HCT116 (cell line): ENCODE measurements around the gene CHST15. TPM values are rescaled to one million over a fixed set of nuclear protein-coding genes. Genes with fewer than 3 reads are reported as not detected.

Source experiments
- ATAC-seq: fragments of 200-7000 bp; cut with Tn5 transposase; 2 replicates; pipeline ENCODE4 v1.9.1; 2020; ENCODE audit warnings: mild to moderate bottlenecking, moderate library complexity
- BruUV-seq: library from RNA; stranded (reverse); fragments of 400-500 nt; replicated peaks from 2 replicates; lab custom pipeline; 2021; lab: Mats Ljungman, UMichigan
- CTCF ChIA-PET: fragments of 300-600 bp; sonication (Branson Sonifier 250); formaldehyde crosslinking; loops from one replicate; lab custom pipeline; 2021; ENCODE audit warnings: antibody characterized with exemption; lab: Charles Lee
- POLR2A ChIA-PET: fragments of 300-600, 350-600 bp; sonication (Branson Sonifier 250); formaldehyde crosslinking; loops from one replicate; lab custom pipeline; 2021; ENCODE audit warnings: antibody characterized with exemption; lab: Charles Lee
- RAD21 ChIA-PET, 2 experiments: fragments of 300-600 bp; sonication (Branson Sonifier 250); formaldehyde crosslinking; loops; one replicate each; lab custom pipeline; 2023; ENCODE audit warnings: low total read pairs in 2 of 2; ENCODE audit not compliant: uncharacterized antibody in 2 of 2, unreplicated experiment in 2 of 2, low non-redundant PET in 1 of 2; lab: Charles Lee
- DNase-seq: peaks from one replicate; pipeline ENCODE4 v3.0.0-alpha.2; 2010; ENCODE audit warnings: low read depth, low spot score
- H2AFZ ChIP-seq: fragments of 200-600 bp; shearing (Covaris generic), sonication (generic); 2 replicates; pipeline ENCODE4 v1.6.1; 2017; ENCODE audit warnings: low read depth, mixed run types, mixed read lengths, antibody characterized with exemption, low read length; ENCODE audit not compliant: poor library complexity, severe bottlenecking
- H3K27ac ChIP-seq: 2 replicates; pipeline ENCODE4 v1.5.1; 2012; ENCODE audit warnings: low read depth, low read length
- H3K27me3 ChIP-seq: fragments of 200-600 bp; sonication (generic); 2 replicates; pipeline ENCODE4 v1.6.1; 2016; ENCODE audit warnings: mixed run types, low read length, mixed read lengths; ENCODE audit not compliant: insufficient read depth
- H3K36me3 ChIP-seq, 2 experiments: fragments of 200-500 bp in 1 of 2; fragments of 200-600 bp in 1 of 2; sonication (Bioruptor generic) in 1 of 2; sonication (generic) in 1 of 2; 2 replicates each; pipeline versions ENCODE4 v1.5.1 to v1.6.1; 2014 to 2016; ENCODE audit warnings: low read length in 2 of 2, inconsistent platforms in 1 of 2, mixed read lengths in 1 of 2, mixed run types in 1 of 2; ENCODE audit not compliant: insufficient read depth in 2 of 2, control insufficient read depth in 1 of 2
- H3K4me1 ChIP-seq, 2 experiments: fragments of 200-600 bp in 1 of 2; sonication (generic) in 1 of 2; 2 replicates each; pipeline versions ENCODE4 v1.5.1 to v1.6.1; 2012 to 2017; ENCODE audit warnings: low read length in 2 of 2, inconsistent platforms in 1 of 2, mild to moderate bottlenecking in 1 of 2, mixed read lengths in 1 of 2, mixed run types in 1 of 2, moderate library complexity in 1 of 2; ENCODE audit not compliant: insufficient read depth in 2 of 2, control insufficient read depth in 1 of 2
- H3K4me2 ChIP-seq: fragments of 200-600 bp; sonication (generic); 2 replicates; pipeline ENCODE4 v1.6.1; 2017; ENCODE audit warnings: mixed run types, low read length, mixed read lengths
- H3K4me3 ChIP-seq, 2 experiments: fragments of 200-600 bp in 1 of 2; sonication (generic) in 1 of 2; replicated peaks in 1 of 2; 2 replicates each; pipeline ENCODE4 v1.5.1; 2011 to 2016; ENCODE audit warnings: low read length in 2 of 2, control low read depth in 1 of 2, low read depth in 1 of 2, mild to moderate bottlenecking in 1 of 2, mixed read lengths in 1 of 2, mixed run types in 1 of 2
- H3K79me2 ChIP-seq: fragments of 200-600 bp; sonication (generic); 2 replicates; pipeline ENCODE4 v1.6.1; 2017; ENCODE audit warnings: mild to moderate bottlenecking, mixed run types, low read length, moderate library complexity, mixed read lengths; ENCODE audit not compliant: insufficient read depth
- H3K9ac ChIP-seq: fragments of 200-600 bp; sonication (generic); 2 replicates; pipeline ENCODE4 v1.6.1; 2016; ENCODE audit warnings: low read length, mixed read lengths
- H3K9me2 ChIP-seq: fragments of 200-600 bp; sonication (generic), shearing (Covaris generic); 2 replicates; pipeline ENCODE4 v1.6.1; 2017; ENCODE audit warnings: mixed run types, mild to moderate bottlenecking, moderate library complexity; ENCODE audit not compliant: insufficient read depth
- H3K9me3 ChIP-seq, 2 experiments: fragments of 200-500 bp in 1 of 2; fragments of 200-600 bp in 1 of 2; sonication (Bioruptor generic) in 1 of 2; sonication (generic) in 1 of 2; 2 replicates each; pipeline ENCODE4 v1.6.1; 2014 to 2017; ENCODE audit warnings: low read length in 2 of 2, mixed read lengths in 2 of 2, inconsistent platforms in 1 of 2, low read depth in 1 of 2, mild to moderate bottlenecking in 1 of 2, mixed run types in 1 of 2, moderate library complexity in 1 of 2; ENCODE audit not compliant: control insufficient read depth in 1 of 2, insufficient read depth in 1 of 2
- H4K20me1 ChIP-seq: fragments of 200-600 bp; sonication (generic), shearing (Covaris generic); 2 replicates; pipeline ENCODE4 v1.6.1; 2017; ENCODE audit warnings: mixed run types, mild to moderate bottlenecking, moderate library complexity; ENCODE audit not compliant: insufficient read depth
- CEBPB ChIP-seq: IDR thresholded peaks from 2 replicates; pipeline ENCODE4 v1.6.1; 2012; ENCODE audit warnings: low read depth
- ELF1 ChIP-seq: IDR thresholded peaks from 2 replicates; pipeline ENCODE4 v1.6.1; 2012; ENCODE audit warnings: low read depth, borderline replicate concordance
- EZH2 ChIP-seq: fragments of 200-600 bp; sonication (generic); IDR thresholded peaks from 2 replicates; pipeline ENCODE4 v1.6.1; 2017; ENCODE audit warnings: antibody characterized with exemption, mixed run types
- EZH2phosphoT487 ChIP-seq: fragments of 200-600 bp; IDR thresholded peaks from 2 replicates; pipeline ENCODE4 v1.6.1; 2018; ENCODE audit warnings: antibody characterized with exemption, borderline replicate concordance
- TCF7L2 ChIP-seq: IDR thresholded peaks from 2 replicates; pipeline ENCODE4 v1.7.0; 2011; ENCODE audit warnings: borderline replicate concordance, inconsistent platforms; ENCODE audit not compliant: insufficient read depth, insufficient read length; ENCODE audit errors: extremely low read depth
- ZBTB33 ChIP-seq: IDR thresholded peaks from 2 replicates; pipeline ENCODE4 v1.6.1; 2011; ENCODE audit warnings: mild to moderate bottlenecking, low read length, moderate library complexity; ENCODE audit not compliant: insufficient replicate concordance; ENCODE audit errors: extremely low read depth
- intact Hi-C: fragments of 100-400 bp; cut with micrococcal nuclease; formaldehyde crosslinking; loops from 2 replicates; pipeline ENCODE4 v1.10.0; 2022
- total RNA-seq: library from RNA; stranded (reverse); gene quantifications from one replicate; pipeline ENCODE4 v1.2.1, GENCODE V29; 2021; ENCODE audit not compliant: unreplicated experiment

The CHST15 gene
- total RNA-seq, 1 experiment from 2014 or later, result 47.2 TPM

DNA sequence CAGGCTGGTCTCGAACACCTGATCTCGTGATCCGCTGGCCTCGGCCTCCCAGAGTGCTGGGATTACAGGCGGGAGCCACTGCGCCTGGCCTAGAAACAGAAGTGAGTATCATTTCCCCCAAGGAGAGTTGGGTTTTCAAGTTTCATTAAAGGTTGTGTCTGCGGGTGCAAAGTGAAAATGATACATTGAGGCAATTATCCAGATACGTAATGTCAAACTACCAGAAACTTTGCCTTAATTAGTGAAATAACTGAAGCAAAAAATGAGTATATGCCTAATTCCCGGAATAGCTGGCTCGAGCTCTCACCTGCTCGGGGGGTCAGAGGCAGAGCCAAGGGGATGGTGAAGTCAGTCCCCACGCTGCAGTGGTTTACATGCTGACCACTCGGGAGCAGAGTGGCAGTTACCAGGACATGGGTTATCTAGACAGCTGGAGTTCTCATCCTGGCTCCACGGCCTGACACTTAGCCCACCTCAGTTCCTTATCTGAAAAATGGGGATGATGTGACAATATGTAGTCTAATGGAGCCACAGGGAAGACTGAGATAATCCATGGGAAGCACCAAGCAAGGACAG is 25.5 kb downstream of the CHST15 start:
- H3K9me2 ChIP-seq, result no peaks in the 10 kb centered on the region
- BruUV-seq, result no TSS peak
- no peaks in the 10 kb centered on the region for H3K9me3 ChIP-seq
- POLR2A ChIA-PET, result no interaction called here
- no peaks in the 10 kb centered on the region for H3K27me3 ChIP-seq
- H3K9ac ChIP-seq, result no peak overlapping the region
- ATAC-seq (no peak), DNase-seq (no peak)
- H4K20me1 ChIP-seq, result 0 out of 2 replicates have a peak, but pooled peaks cover 3% of the 10 kb centered on the region
- H3K4me3 ChIP-seq, result no peak overlapping the region
- CTCF ChIA-PET, result no interaction called here
- H3K4me1 ChIP-seq, result peaks cover 0 to 10% of the 10 kb centered on the region in 2 experiments; a peak in 2 of 4 replicates
- H3K79me2 ChIP-seq, result peaks cover 51% of the 10 kb centered on the region
- RAD21 ChIA-PET, result no interaction called here
- TF ChIP-seq ELF1 (no peak), CEBPB (no peak)
- H3K27ac ChIP-seq, result no peak overlapping the region
- no peak overlapping the region for H3K4me2 ChIP-seq
- intact Hi-C loops, result no loop called here
- no peak overlapping the region for H2AFZ ChIP-seq
- H3K36me3 ChIP-seq, result no peaks in the 10 kb centered on the region

- Histone ChIP-seq H2AFZ (no peak overlapping the region), H3K9ac (no peak overlapping the region), H3K4me1 (peaks cover 0 to 10% of the 10 kb centered on the region in 2 experiments; a peak in 2 of 4 replicates), H3K36me3 (no peaks in the 10 kb centered on the region), H3K4me3 (no peak overlapping the region), H3K9me2 (no peaks in the 10 kb centered on the region), H4K20me1 (0 out of 2 replicates have a peak, but pooled peaks cover 3% of the 10 kb centered on the region), H3K27ac (no peak overlapping the region), H3K27me3 (no peaks in the 10 kb centered on the region), H3K9me3 (no peaks in the 10 kb centered on the region), H3K79me2 (peaks cover 42% of the 10 kb centered on the region), H3K4me2 (no peak overlapping the region)
- TF ChIP-seq EZH2, result no peak
- no peak for TF ChIP-seq EZH2phosphoT487
- TF ChIP-seq TCF7L2, result no peak
- TF ChIP-seq ZBTB33, result no peak
- ChIA-PET RAD21 (no interaction called here), CTCF (no interaction called here), POLR2A (no interaction called here)
- DNase-seq (no peak), ATAC-seq (no peak)
- intact Hi-C loops, result no loop called here
- no TSS peak for BruUV-seq
These were observed 26.4 kb downstream of the CHST15 start for GRCh38 chr10:124066781-124067714.
